NCI-H2029 (cell line): ENCODE data around the gene CD46.

ENCODE experiments used
- DNase-seq: peaks from one replicate; lab custom pipeline; 2025; lab: John Stamatoyannopoulos, UW

CD46 gene

DNA sequence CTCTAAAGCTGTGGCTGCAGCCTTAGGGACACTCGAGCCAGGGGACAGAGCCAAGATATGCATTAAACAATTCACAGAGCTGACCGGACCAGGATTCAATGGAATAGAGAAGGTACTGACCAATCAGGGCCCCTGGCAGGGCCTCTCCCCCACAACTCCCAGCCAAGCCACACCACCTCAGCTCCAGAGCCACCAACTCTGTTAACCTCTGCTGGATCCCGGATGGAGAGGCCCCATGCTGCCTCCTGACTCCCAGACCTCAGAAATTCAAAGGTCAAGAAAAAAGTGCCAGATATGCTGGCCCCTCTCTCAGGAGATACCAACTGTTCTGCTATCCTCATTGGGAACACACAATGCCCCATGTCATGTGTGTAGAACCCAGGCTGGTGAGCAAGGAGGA is 62.1 kb downstream of the CD46 start:
- no peak for DNase-seq

DNA sequence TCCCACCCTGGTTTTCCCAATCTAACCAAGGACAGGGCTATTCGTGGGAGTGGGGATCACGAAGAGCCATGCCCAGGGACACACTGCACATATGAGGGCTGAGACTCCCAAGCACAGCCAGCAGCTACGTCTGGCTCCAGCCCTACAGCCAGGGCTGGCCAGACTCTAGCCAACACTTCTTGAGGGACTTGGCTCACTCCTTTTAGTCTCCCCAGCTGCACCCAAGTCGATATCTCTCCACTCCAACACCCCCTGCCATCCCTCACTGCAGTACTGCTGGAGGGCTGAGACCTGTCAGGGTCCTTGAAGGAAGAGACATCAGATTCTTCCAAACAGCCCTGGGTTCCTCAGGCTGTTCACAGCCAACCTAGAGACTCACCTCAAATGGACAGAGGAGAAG is 62.6 kb downstream of the CD46 start:
- no peak for DNase-seq

DNA sequence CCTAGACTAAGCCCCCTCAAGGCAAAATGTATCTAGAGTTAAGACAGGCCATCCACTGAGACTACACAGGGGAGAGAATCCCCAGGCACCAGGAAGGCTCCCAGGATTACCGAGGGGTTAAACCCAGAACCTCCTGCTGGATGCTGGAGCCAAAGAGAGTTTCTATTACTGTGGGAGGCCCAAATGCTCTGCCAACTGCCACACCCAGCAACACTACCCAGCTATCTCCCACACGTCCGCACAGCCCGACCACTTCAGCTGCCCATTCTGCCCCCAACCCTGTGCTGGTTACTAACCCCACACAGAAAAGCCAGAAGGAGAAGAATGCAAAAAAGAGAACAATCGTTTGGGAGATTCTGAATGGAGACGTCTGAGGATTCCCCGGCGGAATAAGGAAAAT is 63.6 kb downstream of the CD46 start:
- DNase-seq, result no peak

DNA sequence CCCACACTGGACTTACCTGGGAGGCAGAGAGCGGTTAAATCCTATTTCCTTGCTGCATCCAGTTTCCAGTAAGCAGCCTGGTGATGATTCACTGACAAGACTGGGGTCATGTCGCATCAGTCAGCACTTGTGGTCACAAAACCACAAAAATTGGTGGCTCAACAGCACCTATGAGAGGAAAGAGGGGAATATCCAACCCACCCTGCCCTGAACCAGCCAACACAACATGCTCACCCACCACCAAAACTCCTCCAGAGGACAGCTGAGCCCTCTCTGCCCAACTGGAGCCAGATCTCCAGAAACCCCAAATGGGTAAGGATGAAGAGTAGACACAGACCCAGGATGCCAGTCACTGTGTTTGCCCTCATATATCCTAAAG is 64.0 kb downstream of the CD46 start:
- DNase-seq, result no peak

DNA sequence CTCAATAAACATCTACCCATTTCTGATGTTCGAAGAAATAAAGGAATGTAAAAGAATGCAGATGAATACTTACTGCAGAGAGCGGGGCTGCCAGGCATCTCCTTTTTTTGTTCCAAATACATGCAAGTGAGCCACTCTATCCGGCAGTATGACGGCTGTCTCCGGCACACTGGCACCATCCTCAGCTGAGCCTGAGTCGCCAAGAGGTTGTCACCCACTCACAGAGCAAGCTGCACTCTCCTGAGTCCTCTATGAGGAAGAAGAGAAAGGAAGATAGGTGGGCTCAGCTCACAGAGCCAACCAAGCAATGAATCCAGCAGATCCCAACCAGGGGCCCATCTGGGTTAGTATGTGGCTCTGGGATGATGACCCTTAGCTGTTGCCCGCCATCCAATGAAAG is 65.3 kb downstream of the CD46 start:
- no peak for DNase-seq

DNA sequence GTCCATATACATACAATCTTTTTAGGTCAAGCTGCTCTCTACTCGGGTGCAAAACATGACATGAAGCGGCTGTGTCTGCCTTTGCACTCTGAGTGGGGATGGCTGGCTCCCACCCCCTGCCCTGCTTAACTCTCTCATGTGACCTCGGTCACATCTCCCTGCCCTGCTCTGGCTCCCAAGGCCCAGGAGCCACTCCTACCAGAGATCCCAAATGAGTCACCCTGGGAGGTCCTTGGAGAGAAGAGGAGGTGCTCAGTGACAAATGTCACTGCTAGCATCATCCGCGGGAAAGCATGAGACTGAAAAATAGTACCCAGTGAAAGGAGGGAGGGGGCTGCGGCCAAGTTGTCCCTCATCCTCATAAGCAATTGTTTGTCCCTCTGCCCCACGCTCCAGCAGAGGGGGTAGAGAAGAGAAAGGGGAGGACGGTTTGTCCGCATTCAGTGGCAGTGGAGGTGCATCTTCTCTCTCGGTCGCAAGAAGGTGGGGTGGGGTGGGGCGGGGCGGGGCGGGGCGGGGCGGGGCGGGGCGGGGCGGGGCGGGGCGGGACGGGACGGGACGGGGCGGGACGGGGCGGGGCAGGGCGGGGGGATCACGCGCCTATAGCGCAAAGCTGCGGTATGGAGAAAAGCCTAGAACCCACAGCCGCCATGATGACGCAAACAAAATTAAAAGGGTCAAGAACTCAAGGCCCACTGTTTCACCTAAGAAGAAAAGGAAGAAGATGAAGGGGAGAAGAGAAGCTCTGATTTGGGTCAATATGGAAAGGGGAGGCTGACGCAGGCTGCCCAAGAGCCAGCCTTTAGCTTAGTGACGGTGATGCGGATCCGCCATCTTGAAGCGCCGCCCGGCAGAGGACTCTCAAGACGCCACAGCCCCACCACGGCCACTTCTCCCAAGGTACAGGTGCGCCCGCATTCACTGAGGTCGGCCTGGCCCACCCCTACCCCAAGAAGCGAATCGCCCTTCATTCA is 66.2 kb downstream of the CD46 start:
- no peak for DNase-seq

DNA sequence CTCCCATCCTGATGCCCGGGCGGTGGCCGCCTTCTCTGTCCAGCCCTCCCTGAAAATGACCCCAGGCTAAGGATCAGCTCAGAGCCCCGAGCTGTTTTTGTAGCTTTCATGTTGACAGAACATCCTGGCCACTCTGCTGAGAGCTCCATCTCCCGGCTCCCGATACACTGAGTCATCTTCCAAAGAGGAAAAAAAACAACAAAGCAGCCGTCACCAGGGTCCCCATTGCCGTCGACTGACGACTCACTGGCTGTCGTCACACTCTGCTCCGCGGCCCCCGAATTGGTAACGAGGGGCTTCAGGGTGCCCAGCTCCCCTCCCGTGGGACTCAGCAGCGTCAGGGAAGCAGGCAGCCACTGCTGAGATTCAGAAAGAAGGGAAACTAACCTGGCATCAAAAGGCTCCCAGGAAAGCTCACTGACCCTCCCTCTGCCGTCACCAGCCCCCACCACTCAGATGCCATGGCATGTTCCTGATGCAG is 67.2 kb downstream of the CD46 start:
- DNase-seq, result no peak

DNA sequence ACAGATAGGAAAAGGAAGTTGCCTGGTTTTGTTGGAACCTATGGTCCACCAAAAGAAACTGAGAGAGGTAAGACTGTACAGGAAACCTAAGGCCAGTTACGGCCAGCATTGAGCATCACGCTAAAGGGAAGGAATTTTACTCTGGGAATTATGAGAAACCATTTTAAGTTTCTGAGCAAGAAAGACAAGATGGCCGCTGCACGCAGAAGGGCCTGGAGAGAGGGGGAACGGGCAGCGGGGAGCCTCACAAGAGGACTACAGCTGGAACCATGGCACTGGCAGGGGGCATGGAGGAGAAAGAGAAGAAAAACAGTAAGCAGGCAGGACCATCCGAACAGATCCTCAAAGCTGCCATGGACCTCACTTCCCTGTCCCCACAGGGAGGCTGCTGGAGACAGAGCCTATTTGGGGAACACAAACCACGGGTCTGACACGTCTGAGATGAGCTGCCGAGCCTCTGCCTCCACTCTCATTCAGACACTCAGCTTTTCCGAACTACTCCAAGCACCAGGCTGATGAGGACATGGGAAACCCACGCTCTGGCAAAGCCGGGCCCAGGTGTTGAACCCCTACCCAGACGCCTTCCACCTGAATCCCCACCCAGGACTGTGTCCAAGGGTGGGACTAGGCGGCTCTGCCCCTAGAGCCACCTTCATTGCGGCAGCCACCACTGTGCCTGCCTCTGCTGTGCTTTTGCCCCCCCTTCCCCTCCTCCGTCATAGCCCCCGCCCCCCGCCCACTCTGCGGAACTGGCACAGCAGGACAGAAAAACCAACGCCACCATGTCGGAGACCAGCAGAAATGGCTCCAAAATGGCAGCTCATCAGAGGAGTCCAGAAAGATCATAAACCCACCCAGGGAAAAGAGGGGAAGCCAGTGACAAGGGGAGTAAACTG is 69.0 kb downstream of the CD46 start:
- DNase-seq, result no peak

DNA sequence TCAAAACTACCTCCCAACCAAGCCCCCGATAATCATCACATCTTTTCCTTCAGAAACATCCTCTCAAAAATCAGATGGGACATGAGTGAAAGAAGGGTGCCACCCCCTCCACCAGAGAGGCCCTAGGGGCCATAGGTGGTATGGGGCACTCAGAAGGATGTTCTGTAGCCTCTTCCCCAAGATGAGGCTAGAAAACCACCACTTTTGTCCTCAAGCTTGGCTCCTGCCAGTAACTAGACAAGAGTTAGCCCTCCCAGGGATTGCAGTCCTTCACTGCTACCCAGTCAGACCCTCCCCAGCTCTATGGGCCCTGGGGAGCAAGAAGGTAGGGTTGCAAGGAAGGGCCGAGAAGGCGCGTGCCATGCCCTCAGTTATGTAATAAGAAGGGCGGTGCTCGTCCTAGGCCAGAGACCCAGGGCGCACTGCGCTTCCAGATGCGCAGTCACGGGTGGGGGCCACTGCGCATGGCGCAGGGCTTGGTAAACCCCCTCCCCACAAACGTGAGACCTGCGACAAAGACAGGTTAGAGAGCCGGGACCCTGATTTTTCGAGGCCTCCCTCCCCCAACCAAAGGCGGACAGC is 69.7 kb downstream of the CD46 start:
- no peak for DNase-seq

DNA sequence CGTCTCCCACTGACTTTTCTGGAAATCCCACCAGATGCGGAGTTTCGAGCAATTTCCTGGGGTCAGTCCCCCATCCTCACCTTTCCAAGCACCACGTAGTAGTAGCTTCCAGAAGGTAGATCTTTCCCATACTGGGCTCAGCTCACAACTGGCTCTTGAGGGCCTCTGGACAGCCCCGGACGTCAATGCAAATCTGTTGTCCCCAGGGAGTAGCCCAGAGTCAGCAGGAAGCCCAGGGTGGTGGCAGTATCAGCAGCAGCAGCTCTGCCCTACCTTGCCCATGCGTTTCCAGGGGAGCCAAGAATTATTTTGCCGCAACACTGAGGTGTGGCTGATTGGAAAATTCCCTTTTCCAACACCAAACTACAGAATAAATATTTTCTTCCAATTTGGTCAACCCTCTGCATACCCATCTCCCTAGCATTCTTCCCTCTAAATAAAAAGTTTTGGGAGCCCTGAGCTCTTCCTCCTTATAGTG is 70.3 kb downstream of the CD46 start:
- no peak for DNase-seq

DNA sequence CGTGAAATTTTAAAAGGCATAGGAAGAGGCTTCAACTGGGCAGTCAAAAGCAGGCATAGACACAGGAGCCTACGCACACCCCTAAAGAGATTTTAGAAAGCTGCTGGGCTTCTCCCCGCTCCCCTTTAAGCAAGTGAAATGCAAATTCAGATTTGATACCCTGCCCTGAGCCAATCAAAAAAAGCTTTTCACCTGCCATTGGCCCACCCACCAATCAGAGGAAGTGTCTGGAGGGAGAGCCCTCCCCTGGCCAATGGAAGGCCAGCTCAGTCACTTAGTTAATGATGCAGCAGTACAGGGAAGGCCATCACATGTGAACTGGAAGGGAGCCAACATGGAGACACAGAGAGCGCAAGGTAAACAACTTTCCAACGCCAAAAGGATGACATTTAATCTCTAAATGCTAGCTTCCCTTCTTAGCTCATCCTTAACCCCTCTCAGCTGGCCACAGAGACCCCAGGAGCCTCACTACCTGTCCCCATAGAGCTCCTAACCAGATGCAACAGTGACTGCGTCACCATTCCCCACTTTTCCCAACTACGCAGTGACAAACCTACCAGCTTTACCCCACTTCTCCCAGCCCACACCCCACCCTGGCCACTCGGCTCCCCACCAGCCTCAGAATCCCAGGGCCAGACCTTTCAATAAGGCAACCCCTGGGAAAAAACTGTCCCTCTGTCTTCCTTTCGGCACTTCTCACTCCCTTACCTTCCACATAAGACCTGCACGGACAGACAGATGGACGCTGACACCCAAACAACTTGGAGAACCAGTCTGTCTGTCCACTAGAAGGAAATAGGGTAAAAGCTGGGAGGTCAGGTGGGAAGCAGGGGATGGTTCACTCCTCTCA is 71.0 kb downstream of the CD46 start:
- peak; percentile 92 for DNase-seq

DNA sequence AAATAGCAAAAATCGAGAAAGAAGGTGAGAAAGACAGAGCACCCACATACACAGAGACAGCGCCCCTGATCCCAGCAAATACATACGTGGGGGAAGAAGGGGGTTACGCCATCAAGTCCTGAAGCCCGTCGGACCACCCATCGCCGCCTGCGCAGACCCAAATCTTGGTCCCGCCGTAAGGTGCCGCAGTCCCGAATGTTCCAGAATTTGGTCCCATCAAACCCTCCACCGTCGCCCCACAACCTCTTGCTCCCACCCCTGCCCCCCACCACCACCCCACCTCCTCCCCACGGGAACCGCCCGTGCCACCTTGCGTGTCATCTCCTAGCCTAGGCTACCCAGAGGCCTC is 71.7 kb downstream of the CD46 start:
- no peak for DNase-seq

DNA sequence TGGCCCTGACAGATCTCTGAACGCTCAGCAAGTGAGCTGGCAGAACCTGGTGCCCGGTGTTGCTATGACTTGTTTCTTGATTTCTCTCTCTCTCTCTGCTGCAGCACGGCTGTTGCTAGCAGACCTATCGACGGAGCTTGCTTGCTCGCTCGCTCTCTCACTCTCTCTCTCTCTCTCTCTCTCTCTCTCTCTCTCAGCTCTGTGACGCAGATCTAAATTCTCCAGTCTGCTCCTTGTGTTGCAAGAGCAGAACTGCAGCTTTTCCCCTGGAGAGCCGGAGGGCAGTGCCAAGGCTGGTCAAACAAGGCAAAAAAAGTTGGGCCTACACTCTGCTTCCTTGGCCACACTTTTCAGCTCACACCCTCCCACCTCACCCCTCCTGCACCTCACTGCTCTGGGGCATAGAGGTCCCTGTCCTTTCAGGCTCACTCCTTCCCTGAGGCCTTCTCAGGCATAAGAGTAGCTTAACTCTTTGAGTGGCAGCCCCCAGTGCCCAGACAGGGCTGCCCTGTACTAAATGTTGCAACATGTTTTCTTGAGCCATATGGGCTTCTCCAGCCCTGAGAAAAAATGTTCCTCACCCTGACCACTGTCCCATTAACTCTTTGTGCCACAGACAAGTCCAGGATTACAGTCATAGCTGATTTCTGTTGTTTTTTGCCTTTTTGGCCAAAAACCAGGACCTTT is 72.2 kb downstream of the CD46 start:
- DNase-seq, result peak; percentile 9

DNA sequence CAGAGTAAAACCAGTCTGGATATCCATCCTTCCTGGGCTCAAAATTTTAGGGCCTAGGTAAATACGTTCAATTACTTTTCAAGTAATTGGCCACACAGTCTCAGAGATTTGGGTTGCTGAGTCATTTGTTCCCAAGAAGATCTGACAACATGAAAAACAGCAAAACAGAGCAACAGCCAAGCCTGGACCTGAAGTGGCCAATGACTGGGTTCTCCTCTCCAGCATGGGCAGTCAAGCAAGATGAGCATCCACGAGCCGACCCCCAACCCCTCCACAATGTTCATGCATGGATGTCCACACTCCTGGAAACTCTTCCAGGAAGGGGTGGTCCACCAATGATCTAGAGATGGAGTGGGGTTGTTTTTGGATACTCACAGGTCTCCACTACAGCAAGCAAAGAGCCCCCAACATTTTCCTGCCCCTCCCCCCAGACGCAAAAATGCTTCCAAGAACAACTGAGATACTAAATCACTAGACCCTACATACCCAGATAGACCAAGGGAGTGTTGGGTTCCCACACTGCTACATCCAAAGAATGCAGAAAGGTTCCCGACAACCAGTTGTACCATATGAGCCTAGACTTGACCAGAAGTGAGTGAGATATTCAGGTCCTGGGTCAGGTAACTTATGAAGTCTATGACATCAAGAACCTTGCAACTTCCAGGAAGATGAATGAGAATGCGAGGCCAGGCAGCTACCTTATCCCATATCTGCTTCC is 73.0 kb downstream of the CD46 start:
- DNase-seq, result no peak

DNA sequence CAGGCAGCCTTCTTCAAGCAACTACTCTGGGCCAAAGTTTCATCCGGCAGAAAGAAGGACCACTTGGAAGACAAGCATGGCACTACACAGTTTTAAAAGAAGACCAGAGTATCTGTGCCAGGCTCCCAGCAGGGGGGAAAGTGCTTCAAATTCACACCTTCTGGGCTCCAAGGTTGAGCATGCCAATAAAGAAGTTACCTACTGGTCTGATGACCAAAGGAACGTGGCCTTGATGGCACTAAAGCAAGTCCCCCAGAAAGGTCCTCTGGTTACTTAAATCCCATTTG is 73.5 kb downstream of the CD46 start:
- no peak for DNase-seq

DNA sequence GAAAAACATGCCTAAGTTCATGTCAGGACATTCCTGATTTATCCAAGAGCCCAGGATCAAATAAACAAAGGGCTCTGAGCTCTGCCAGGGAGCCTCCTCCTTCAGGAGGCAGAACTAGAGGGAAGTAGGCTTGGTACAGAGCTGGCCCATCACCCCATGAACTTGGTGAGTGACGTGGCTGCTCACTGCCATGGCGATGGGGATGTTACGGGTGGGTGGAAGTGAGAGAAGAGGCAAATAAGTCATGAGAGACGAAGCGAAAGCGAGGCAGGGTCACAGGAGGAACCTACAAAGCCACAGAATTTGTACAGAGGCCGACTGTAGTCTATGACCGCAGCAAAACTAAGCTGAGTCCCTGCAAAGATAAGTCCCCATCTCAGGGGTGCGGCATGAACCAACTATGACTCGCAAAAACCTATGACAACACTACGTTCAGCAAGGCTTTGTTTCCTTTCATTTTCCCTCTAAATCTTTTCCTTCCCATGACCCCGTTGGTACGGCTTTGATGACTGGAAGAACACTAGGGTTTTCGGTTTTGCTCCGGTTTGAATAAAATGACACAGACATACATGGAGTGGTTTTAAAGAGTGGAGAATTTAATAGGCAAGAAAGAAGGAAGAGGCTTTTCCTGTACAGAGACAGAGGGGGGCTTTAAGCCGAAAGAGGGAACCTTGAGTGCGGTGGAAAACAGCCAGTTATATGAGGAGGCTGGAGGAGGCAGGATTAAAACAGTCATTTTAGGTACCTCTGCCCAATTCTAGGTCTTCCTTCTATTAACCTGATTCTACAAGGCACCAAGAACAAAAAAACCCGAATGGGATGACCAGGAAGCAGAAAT is 74.1 kb downstream of the CD46 start:
- no peak for DNase-seq

DNA sequence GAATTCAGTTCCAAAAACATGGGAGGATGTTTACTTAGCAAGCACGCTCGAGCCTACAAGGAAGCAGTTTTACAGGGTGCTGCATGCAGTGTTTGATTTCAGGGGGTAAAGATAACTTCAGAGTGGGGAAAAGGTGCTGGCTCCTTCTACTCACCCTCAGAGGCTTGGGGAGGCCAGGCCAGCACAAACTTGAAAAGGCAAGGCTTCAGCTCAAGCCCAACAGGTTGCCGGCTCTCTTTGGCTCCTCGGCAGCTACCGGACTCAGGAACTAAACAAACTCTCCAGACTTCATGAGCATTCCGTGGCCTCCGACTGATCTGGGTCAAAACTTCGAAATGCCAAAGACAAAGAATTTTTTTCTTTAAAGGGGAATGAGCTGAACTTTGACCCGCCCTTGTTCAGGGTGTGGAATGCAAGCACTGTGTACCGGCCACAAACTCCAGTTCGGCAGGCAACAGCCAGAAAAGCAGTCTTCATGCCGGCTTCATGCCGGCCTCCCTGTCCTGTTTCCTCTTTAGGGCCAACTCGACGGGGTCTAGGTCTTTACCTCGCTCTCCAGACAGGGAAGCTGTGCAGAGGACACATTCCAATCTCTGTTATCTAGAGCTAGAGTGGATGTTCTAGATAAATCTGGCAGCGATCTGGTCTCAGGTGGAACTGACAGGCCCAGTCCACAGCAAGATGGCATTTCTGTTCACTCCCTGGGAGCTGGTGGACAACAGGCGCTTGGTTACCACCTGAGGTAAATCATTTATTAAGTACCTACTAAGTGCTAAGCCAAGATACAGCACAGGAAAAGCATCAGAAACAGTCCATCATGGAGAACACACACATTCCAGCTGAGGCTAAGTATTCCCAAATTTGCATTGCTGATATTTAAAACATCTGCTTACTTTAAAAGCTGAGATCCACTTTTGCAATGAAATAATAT is 75.0 kb downstream of the CD46 start:
- DNase-seq, result peak; percentile 52

DNA sequence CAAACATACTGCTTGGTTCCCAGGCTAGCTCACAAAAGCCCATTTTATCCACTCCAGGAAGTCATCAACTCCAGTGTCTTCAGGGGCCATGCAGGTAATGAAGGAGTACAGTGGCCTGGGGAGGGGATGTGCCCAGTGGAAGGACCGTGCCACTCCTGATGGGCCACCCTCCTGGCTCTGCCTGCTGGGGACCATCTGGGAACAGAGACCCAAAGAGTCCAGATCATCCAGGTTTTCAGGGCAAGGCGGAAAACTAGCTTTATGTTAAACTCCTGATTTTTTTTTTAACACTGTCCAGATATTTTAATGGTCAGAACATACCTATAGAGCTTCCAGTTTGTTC is 75.6 kb downstream of the CD46 start:
- no peak for DNase-seq

DNA sequence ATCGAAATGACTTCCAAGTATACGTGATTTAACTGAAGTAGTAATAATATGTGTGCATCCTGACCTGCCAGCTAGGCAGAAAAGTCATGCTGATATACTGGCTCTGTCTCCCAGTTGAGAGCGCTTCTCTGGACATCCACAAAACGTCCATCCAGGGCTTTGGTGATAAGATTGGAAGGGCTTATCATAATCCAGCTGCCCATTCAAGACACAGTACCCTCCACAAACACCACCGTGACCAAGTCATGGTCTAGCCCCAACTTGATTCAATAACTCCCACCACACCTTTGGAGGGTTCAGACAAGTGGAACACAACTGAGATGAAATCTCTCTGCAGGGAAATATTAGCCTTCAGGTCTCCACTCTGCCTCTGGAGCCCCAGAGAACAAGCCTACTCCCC is 76.2 kb downstream of the CD46 start:
- no peak for DNase-seq
